ENCODE results near the gene PPP3CB.
A peak's percentile ranks its signal among the peaks of the same experiment; 100 is the strongest.

The PPP3CB gene

GRCh38 chr10:73495226-73495883 is 469 bp downstream of the PPP3CB start (continued):
- no peak for TF ChIP-seq MZF1 (tag by site-specific recombination; IDR thresholded peaks at IDR 0.05; ENCODE audit: borderline replicate concordance)
- peak; percentile 22 for TF ChIP-seq ZNF629 (tag by site-specific recombination; IDR thresholded peaks at IDR 0.05)
- TF ChIP-seq ZNF311 (tag by site-specific recombination; IDR thresholded peaks at IDR 0.05; ENCODE audit: borderline replicate concordance) = no peak
- TF ChIP-seq ZNF157 (tag by site-specific recombination; IDR thresholded peaks at IDR 0.05) = no peak
- peak; percentile 67 for TF ChIP-seq PRDM10 (tag by site-specific recombination; IDR thresholded peaks at IDR 0.05)
- peak; percentile 86 for TF ChIP-seq PATZ1 (tag by site-specific recombination; IDR thresholded peaks at IDR 0.05)
- TF ChIP-seq ZBTB17 (tag by site-specific recombination; IDR thresholded peaks at IDR 0.05) = peak; percentile 64
- no peak for TF ChIP-seq ZNF350 (tag by site-specific recombination; IDR thresholded peaks at IDR 0.05)
- TF ChIP-seq KLF17 (tag by site-specific recombination; IDR thresholded peaks at IDR 0.05) = peak; percentile 55; the same call in 1 of the 2 replicates
- no peak for TF ChIP-seq HOXA7 (CRISPR knock-in tag; IDR thresholded peaks at IDR 0.05; ENCODE audit: borderline replicate concordance)
- TF ChIP-seq SALL2 (tag by site-specific recombination; IDR thresholded peaks at IDR 0.05; ENCODE audit: borderline replicate concordance) = no peak
- no peak for TF ChIP-seq ZNF830 (tag by site-specific recombination; IDR thresholded peaks at IDR 0.05; ENCODE audit: low read depth)
- TF ChIP-seq ZNF202 (tag by site-specific recombination; IDR thresholded peaks at IDR 0.05; ENCODE audit: borderline replicate concordance) = no peak
- no peak for TF ChIP-seq ZSCAN23 (tag by site-specific recombination; IDR thresholded peaks at IDR 0.05)
- no peak for TF ChIP-seq ZNF223 (tag by site-specific recombination; IDR thresholded peaks at IDR 0.05)
- no peak for TF ChIP-seq ZFP41 (tag by site-specific recombination; IDR thresholded peaks at IDR 0.05; ENCODE audit: borderline replicate concordance)
- TF ChIP-seq ZBTB6 (tag by site-specific recombination; IDR thresholded peaks at IDR 0.05) = no peak
- no peak for TF ChIP-seq PRDM2 (tag by site-specific recombination; IDR thresholded peaks at IDR 0.05; ENCODE audit: borderline replicate concordance)
- peak; percentile 74; the same call in 1 of the 2 replicates for TF ChIP-seq ZBTB10 (tag by site-specific recombination; IDR thresholded peaks at IDR 0.05)
- TF ChIP-seq YY1 (tag by site-specific recombination; IDR thresholded peaks at IDR 0.05) = 0 out of 2 replicates have a peak, but pooled peaks have one; percentile 8

All from HEK293 (cell line).